ENCODE measurements around the gene TPCN1.
"Not testable (repeated sequence)": the region's sequence is repeated elsewhere in the genome, so short reads cannot be mapped to it uniquely, and the experiment has no call there.

Gene TPCN1

DNA sequence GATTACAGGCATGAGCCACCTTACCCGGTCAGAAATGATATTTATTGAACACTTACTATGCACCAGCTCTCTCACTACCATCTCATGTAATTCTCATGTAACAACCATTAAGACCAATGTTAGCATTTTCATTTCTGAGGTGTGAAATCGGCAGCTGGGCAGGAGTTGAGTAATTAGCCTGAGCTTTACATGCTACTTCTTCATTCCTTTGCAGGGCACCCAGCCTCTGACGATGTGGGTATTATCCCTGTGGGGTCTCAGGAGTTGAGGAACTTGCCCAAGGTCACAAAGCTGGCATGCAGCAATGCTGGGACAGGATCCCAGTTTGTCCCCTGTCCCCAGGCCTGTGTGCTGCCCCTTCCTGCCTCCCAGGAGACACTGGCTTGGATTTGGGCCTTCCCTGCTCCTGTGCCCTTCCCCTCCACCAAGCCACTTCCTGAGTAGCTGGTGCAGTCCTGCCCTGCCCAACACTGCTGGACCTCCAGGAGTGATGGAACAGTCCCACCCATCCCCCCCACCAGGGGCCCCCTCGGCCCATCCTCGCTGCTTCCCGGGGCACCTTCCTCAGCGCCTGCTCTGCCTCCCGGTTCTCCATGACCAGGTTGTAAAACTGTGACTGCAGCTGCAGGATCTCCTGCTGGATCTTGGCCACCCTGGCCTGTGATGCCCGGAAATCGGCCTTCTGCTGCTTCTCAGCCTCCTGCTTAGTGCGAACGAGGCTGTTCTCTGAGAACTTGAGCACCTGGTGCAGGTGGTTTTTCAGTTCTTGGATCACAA is 21.1 kb upstream of the TPCN1 start:
- in situ Hi-C loops (cut with HindIII; ENCODE audit: low pct_unique_long_range_greater_than_20kb, low sequenced_read_pairs) = no loop called here
- DNase-seq (ENCODE audit: low read depth in 1 of 2, low spot score in 1 of 2) = no peak
- TF ChIP-seq JUND (IDR thresholded peaks at IDR 0.05; ENCODE audit: low read depth) = no peak

DNA sequence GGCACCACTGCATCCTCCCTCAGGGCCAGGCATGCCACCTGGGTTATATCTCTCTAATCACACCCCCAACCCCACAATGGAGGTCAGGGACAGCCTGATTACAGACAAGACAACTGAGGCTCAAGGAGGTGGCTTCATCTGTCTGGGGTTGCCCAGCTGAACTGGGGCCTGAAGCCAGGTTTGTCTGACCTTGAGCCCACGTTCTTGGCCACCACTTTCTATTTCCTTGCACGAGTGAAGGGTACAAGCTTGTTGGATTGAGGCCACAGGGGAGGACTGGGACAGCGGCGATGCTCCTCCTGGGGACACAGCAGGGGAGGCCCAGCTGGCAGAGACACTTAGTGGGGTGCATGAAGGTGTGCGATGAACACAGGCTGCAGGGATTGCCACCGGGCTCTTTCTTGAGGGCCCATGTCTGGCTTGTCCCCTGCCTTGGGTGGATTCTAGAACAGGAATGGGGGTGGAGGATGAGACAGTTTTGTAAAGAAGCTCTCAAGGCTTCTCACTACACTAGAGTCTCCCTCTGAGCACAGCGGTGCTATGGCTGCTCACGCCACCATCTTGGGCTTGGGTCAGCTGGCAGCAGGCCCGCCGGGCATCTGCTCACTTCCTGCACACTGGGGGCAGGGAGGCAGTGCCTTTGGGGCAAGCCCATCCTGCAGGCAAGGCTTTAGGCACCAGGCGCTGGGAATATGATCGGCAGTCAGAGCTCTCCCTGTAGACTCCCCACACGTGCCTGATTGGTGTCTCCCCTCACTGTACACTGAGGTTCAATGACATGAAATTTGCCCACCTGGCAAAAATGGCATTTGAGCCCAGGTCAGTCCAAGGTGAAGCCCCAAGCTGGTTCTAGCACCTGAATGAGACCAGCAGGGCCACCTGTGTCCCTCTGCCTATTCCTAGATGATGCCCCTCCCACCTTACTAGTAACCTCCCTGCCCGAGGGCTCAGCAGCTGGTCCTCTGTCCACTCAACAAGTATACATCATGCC is 19.8 kb upstream of the TPCN1 start:
- TF ChIP-seq JUND (IDR thresholded peaks at IDR 0.05; ENCODE audit: low read depth) = no peak
- in situ Hi-C loops (cut with HindIII; ENCODE audit: low pct_unique_long_range_greater_than_20kb, low sequenced_read_pairs) = no loop called here
- DNase-seq (ENCODE audit: low read depth in 1 of 2, low spot score in 1 of 2) = no peak

DNA sequence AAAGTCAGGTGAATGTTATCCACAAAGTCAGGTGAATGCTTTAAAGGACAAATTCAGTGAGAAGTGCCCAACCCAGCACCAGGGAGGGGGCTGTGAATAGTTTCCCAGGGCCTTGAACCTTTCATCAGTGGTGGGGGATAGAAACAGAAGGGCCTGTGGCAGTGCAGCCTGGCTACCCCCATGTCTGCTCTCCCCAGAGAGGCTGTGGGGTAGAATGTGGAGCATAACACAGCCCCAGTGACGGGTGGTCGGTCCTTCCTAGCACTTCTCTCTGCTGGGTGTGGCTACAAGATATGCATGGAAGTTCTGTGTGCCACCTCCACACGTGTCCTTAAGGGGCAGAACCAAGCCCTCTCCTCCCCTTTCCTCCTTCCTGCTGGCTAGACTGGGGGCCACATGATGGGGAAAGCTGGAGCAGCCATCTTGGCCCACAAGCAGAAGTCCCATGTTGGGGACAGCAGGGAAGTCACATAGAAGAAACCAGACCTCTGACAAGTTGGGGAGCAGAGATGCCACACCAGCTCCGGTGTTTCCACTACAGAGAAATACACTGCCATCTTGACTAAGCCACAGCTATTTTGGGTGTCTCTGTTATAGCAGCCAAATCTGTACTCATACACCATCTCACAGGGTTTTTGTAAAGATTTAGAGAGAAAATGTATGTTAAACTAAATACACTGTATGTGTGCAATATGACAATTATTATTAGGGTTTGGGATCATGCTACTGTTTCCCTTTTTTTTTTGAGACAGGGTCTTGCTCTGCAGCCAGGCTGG is 18.8 kb upstream of the TPCN1 start:
- no peak for TF ChIP-seq JUND (IDR thresholded peaks at IDR 0.05; ENCODE audit: low read depth)
- DNase-seq (ENCODE audit: low read depth in 1 of 2, low spot score in 1 of 2) = no peak
- in situ Hi-C loops (cut with HindIII; ENCODE audit: low pct_unique_long_range_greater_than_20kb, low sequenced_read_pairs) = no loop called here

GRCh38 chr12:113203852-113204760 is 17.2 kb upstream of the TPCN1 start:
- in situ Hi-C loops (cut with HindIII; ENCODE audit: low pct_unique_long_range_greater_than_20kb, low sequenced_read_pairs) = no loop called here
- no peak for TF ChIP-seq JUND (IDR thresholded peaks at IDR 0.05; ENCODE audit: low read depth)
- no peak for DNase-seq (ENCODE audit: low read depth in 1 of 2, low spot score in 1 of 2)

- in situ Hi-C loops (cut with HindIII; ENCODE audit: low pct_unique_long_range_greater_than_20kb, low sequenced_read_pairs) = no loop called here
- DNase-seq (ENCODE audit: low read depth in 1 of 2, low spot score in 1 of 2) = no peak
- no peak for TF ChIP-seq JUND (IDR thresholded peaks at IDR 0.05; ENCODE audit: low read depth)
Observed at GRCh38 chr12:113204804-113205203, 16.5 kb upstream of the TPCN1 start.

- in situ Hi-C loops (cut with HindIII; ENCODE audit: low pct_unique_long_range_greater_than_20kb, low sequenced_read_pairs); DNase-seq (ENCODE audit: low read depth in 1 of 2, low spot score in 1 of 2): not testable (repeated sequence)
Observed at GRCh38 chr12:113206802-113207201, 14.5 kb upstream of the TPCN1 start.

GRCh38 chr12:113207613-113208040 is 13.6 kb upstream of the TPCN1 start:
- DNase-seq (ENCODE audit: low read depth in 1 of 2, low spot score in 1 of 2) = no peak
- no peak for TF ChIP-seq JUND (IDR thresholded peaks at IDR 0.05; ENCODE audit: low read depth)
- in situ Hi-C loops (cut with HindIII; ENCODE audit: low pct_unique_long_range_greater_than_20kb, low sequenced_read_pairs) = no loop called here

DNA sequence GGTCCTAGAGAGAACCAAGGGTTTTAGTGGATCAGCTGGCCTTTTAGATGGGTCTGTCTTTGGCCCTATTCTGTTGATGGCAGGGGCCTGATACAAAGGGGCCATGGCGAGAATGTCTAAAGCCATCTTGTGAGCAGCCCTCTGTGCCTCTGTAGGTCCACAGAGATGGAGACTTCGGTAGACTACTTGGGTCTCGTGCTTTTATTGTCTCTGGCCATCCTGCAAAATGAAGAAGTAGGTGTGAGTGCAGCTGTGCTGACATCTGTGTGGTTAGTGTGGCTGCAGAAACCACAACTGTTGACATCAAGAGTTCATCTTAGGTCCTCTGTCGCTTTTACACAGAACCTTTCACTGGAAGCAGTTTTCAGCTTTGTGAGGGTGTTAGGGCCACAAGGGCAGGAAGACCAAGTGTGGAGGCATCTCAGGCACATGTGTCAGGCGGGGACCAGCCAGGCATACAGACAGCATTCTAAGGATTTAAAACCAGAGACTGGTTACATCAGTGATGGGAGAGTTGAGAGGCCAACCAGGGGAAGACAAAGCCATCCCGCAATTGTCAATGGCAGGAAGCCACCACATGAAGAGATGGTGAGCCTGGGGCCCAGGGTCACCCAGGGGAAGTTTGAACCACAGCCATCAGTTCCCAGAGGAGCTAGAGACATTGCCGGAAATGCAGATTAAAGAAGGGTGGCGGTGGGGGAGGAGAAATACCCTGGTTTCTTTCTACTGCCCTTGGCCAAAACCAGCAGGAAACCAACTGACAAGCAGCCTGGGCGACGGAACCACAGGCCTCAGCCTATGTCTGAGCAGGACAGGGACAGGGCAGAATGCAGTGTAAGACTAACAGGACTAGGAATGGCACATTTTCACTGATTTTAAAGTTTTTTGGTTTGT is 13.0 kb upstream of the TPCN1 start:
- DNase-seq (ENCODE audit: low read depth in 1 of 2, low spot score in 1 of 2) = no peak
- in situ Hi-C loops (cut with HindIII; ENCODE audit: low pct_unique_long_range_greater_than_20kb, low sequenced_read_pairs) = no loop called here
- TF ChIP-seq JUND (IDR thresholded peaks at IDR 0.05; ENCODE audit: low read depth) = no peak

GRCh38 chr12:113211160-113211559 is 10.1 kb upstream of the TPCN1 start:
- in situ Hi-C loops (cut with HindIII; ENCODE audit: low pct_unique_long_range_greater_than_20kb, low sequenced_read_pairs) = no loop called here
- TF ChIP-seq JUND (IDR thresholded peaks at IDR 0.05; ENCODE audit: low read depth) = no peak
- DNase-seq (ENCODE audit: low read depth in 1 of 2, low spot score in 1 of 2) = no peak

GRCh38 chr12:113214895-113215400 is 6.3 kb upstream of the TPCN1 start:
- peak in 1 of 2 experiments; percentile 92 for DNase-seq (ENCODE audit: low read depth in 1 of 2, low spot score in 1 of 2)
- no peak for TF ChIP-seq JUND (IDR thresholded peaks at IDR 0.05; ENCODE audit: low read depth)
- in situ Hi-C loops (cut with HindIII; ENCODE audit: low pct_unique_long_range_greater_than_20kb, low sequenced_read_pairs) = no loop called here

Data from T47D (cell line).